Measurements from ENCODE around the gene DENND2A.
"Not testable (repeated sequence)": the region's sequence is repeated elsewhere in the genome, so short reads cannot be mapped to it uniquely, and the experiment has no call there.

The DENND2A gene

GRCh38 chr7:140644761-140645160 is 4.1 kb upstream of the DENND2A start:
- not testable (repeated sequence) for DNase-seq

GRCh38 chr7:140643416-140643815 is 2.8 kb upstream of the DENND2A start:
- DNase-seq: no peak

- no peak for DNase-seq
Observed at GRCh38 chr7:140641524-140642195, 1.0 kb upstream of the DENND2A start.

GRCh38 chr7:140640060-140640637 is 464 bp downstream of the DENND2A start:
- DNase-seq: no peak

GRCh38 chr7:140639366-140640053 is 1.1 kb downstream of the DENND2A start:
- DNase-seq: no peak

- no peak for DNase-seq
Observed at GRCh38 chr7:140638173-140638791, 2.3 kb downstream of the DENND2A start.

- no peak for DNase-seq
Observed at GRCh38 chr7:140637400-140637799, 3.2 kb downstream of the DENND2A start.

GRCh38 chr7:140635816-140636215 is 4.8 kb downstream of the DENND2A start:
- no peak for DNase-seq

GRCh38 chr7:140635345-140635744 is 5.3 kb downstream of the DENND2A start:
- DNase-seq: no peak

GRCh38 chr7:140631602-140632001 is 9.0 kb downstream of the DENND2A start:
- no peak for DNase-seq

GRCh38 chr7:140631021-140631420 is 9.6 kb downstream of the DENND2A start:
- no peak for DNase-seq

- no peak for DNase-seq
Observed at GRCh38 chr7:140625908-140626868, 14.4 kb downstream of the DENND2A start.

GRCh38 chr7:140625192-140625558 is 15.4 kb downstream of the DENND2A start:
- DNase-seq: not testable (repeated sequence)

GRCh38 chr7:140624392-140625191 is 16.0 kb downstream of the DENND2A start:
- no peak for DNase-seq

GRCh38 chr7:140623980-140624379 is 16.6 kb downstream of the DENND2A start:
- no peak for DNase-seq

- no peak for DNase-seq
Observed at GRCh38 chr7:140621401-140622021, 19.1 kb downstream of the DENND2A start.

- DNase-seq: not testable (repeated sequence)
Observed at GRCh38 chr7:140619915-140620510, 20.6 kb downstream of the DENND2A start.

GRCh38 chr7:140619176-140619575 is 21.4 kb downstream of the DENND2A start:
- no peak for DNase-seq

- DNase-seq: no peak
Observed at GRCh38 chr7:140618306-140618705, 22.3 kb downstream of the DENND2A start.

GRCh38 chr7:140617081-140617480 is 23.5 kb downstream of the DENND2A start:
- DNase-seq: no peak

- no peak for DNase-seq
Observed at GRCh38 chr7:140616328-140616727, 24.3 kb downstream of the DENND2A start.
